HG03045 (cell line): ENCODE data around the gene MACROH2A2.
"Not testable (repeated sequence)": the region's sequence is repeated elsewhere in the genome, so short reads cannot be mapped to it uniquely, and the experiment has no call there.

Experiments used
- ATAC-seq: cut with Tn5 transposase; IDR thresholded peaks from one replicate; pipeline ENCODE4 v1.9.1; 2021; ENCODE audit warnings: mild to moderate bottlenecking, moderate library complexity; ENCODE audit not compliant: unreplicated experiment

MACROH2A2 gene

GRCh38 chr10:70066190-70066589 is 13.5 kb downstream of the MACROH2A2 start:
- no peak for ATAC-seq

DNA sequence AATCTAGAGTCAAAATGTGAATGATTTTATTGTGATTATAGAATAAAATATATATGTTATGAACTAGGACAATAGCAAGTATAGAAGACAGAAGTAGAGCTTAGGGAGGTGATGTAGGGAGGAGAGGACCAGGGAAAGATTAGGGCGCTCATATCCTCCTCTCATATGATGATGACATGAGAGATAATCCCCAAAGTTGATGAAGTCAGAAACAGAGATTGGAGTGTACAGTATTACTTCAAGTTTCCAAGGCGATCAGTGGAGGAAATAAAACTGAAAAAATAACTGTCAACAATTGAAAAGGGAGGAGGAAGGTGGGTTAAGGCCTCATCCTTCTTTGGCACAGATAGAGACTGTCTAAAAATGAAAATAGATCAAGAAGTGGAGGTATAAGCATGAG is 14.9 kb downstream of the MACROH2A2 start:
- no peak for ATAC-seq

- no peak for ATAC-seq
Observed at GRCh38 chr10:70068925-70069324, 16.3 kb downstream of the MACROH2A2 start.

DNA sequence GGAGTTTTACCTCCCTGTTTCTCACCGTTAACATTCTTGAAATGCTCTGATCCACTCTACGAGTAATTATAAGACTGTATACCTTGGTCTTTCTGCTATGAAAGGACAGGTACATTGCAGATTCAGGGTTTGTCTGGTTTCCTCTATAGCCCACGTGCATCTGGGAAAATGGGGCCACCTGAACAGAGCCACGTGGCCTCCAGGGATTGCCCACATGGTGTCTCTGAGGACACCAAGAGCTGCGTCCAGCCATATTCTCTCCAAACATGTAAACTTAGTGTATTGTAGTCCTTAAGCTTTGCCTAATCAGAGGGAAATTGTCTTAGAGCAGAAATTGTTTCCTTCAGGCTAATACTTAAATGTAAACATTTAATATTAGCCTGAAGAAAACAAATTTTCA is 16.7 kb downstream of the MACROH2A2 start:
- ATAC-seq = no peak

GRCh38 chr10:70070834-70071233 is 18.2 kb downstream of the MACROH2A2 start:
- no peak for ATAC-seq

DNA sequence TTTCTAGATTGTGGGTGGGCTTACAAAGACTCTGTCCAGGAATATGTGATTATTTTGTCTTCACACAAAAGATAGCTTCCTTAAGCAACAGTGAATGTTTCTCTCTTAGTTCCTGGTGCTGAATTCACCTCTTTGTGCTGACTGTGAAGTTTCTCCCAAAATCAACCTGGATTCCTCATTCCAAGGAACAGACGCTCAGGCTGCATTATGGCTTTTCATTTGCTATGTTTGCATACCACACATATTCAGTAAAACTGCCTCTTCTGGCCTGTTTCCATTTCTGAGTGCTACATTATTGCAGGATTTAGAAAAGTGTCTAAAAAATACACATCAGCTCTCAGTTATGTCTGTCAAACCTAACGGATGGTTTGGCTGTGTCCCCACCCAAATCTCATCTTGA is 21.5 kb downstream of the MACROH2A2 start:
- no peak for ATAC-seq

GRCh38 chr10:70074971-70075370 is 22.3 kb downstream of the MACROH2A2 start:
- ATAC-seq = no peak

- ATAC-seq = no peak
Observed at GRCh38 chr10:70078329-70078728, 25.7 kb downstream of the MACROH2A2 start.

- no peak for ATAC-seq
Observed at GRCh38 chr10:70078937-70079336, 26.3 kb downstream of the MACROH2A2 start.

DNA sequence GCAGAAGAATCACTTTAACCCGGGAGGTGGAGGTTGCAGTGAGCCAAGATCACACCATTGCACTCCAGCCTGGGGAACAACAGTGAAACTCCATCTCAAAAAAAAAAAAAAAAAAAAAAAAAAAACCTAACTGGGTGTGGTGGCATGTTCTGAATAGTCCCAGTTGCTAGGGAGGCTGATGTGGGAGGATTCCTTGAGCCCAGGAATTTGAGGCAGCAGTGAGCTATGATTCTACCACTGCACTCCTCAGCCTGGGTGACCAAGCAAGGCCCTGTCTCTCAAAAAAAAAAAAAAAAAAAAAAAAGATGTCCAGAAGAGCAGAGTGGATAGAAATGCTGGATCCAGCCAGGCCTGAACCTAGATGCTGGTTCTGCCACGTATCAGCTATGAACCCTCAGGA is 28.1 kb downstream of the MACROH2A2 start:
- not testable (repeated sequence) for ATAC-seq

- no peak for ATAC-seq
Observed at GRCh38 chr10:70084189-70084588, 31.5 kb downstream of the MACROH2A2 start.

GRCh38 chr10:70085975-70086613 is 33.4 kb downstream of the MACROH2A2 start:
- ATAC-seq = no peak

- no peak for ATAC-seq
Observed at GRCh38 chr10:70087616-70088307, 35.1 kb downstream of the MACROH2A2 start.

DNA sequence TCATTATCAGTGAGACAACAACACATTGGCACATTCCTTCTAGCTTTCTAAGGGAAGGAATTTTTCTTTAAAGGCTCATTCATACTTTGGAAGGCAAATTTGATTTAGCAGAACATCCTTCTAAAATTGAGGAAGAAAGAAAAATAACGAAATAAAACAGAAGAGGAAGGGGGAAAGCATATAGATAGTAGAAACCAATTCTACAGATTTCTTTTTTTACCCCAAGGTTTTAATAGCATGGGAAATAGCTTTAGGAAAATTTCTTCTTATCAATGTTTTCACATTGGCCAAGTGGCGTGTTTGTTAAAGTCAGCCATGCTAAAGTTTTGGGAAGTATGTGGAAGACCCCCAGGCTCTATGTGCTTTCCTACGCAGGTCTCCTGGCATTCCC is 35.7 kb downstream of the MACROH2A2 start:
- no peak for ATAC-seq

DNA sequence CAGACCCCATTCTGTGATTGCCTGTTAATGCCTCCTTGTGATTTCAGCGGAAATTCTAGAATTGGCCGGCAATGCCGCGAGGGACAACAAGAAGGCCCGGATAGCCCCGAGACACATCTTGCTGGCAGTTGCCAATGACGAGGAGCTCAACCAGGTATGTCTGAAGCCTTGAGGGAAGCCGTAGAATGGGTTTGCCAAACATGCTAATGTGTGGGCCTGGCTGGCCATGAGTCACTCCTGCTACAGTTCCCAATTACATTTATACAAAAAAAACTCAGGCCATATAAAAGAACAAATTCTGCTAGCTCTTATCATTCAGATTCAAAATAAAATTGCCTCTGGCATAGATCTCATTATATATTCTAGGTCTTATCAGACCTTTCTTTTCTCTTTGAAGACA is 37.4 kb downstream of the MACROH2A2 start:
- no peak for ATAC-seq

- no peak for ATAC-seq
Observed at GRCh38 chr10:70090951-70091350, 38.3 kb downstream of the MACROH2A2 start.

DNA sequence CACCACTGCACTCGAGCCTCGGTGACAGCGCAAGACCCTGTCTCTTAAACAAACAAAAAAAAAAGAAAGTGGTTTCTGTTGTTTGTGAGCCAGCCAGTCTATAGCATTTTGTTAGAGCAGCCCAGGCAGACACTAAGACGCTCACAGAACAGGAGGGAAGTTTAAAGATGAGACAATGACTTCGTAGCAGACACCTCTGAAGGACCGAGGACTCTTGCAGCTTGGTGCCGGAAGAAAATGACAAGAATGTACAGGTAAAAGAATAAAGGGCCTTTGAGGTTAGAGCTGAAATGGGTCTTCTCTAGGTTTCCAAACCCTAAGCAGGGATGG is 39.7 kb downstream of the MACROH2A2 start:
- ATAC-seq = no peak

DNA sequence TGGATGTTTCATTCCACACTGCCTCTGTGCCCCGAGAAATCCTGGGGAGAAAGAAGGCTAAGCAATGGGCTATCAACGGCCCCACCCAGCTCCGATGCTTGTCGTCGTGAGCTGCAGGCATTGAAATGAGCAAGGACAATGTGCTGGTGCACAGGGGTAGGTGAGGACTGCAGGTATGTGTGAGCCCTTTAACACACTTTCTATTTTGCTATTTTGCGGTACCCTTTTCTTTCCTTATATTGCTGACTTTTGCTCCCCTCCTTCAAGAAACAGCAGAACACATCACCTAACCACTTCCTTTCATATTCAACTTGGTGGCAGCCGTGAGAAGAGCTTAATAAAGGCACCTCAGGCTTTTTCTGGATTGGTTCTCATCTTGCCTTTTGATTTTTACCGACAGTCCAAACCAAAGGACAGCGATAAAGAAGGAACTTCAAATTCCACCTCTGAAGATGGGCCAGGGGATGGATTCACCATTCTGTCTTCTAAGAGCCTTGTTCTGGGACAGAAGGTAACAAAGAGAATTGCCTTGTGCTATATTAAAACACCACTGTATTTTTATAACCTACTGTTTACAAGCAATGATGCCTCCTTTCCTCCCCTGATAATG is 40.8 kb downstream of the MACROH2A2 start:
- ATAC-seq = no peak

DNA sequence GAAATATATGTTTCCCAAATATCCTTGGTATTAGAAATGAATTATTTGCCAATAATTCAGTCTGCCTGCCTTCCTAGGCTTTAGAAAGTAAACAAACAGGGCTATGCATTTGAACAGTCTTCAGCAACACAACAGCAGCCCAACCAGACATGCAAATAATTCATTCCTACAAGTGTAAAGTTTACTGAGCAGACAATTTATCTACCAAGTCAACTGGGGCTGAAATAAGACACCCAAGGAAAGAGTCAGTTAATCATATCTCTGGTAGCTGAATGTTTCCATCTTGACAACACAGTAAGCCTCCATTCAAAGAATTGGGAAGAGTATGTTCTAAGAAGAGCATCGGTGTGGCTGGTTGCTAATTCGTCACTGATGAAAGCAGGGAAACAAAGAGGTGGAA is 41.6 kb downstream of the MACROH2A2 start:
- no peak for ATAC-seq

- ATAC-seq = no peak
Observed at GRCh38 chr10:70096016-70096704, 43.5 kb downstream of the MACROH2A2 start.

DNA sequence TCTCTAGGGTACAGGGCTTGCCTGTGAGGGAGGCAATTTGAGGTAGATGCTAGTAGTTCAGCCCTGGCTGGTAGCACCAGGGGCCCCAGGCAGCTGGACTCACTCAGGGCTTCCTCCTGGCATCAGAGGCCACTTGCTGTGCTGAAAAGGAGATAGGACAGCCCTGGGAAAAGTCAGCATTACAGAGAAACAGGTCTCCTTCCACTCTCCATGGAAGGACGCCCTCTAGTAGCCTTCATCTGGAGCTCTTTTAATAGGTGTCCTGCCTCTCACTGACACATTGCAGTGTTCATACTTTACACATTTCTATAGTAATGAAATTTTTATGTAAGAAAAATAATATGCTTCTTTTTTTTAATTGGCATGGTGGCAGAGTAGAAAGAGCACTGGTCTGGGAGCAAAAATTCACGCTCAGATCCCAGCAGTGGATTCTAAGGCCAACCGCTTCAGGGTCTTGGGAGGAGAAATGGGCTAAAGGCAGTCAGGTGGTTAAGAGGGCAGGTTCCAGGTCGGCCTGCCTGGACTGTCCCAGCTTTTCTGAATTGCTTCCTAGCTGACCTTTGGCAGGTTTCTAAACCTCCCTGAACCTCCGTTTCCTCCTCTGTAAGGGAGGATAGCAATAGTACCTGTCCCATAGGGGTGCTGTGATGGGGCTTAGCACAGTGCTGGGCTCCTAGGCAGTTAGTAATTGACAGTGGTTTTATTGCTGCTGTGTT is 44.2 kb downstream of the MACROH2A2 start:
- no peak for ATAC-seq
